Body of pancreas (tissue), 4 donors: ENCODE results near the gene CDX1.

Source experiments
- POLR2A ChIP-seq, 3 donors: fragments of 450-650 bp; IDR thresholded peaks; one replicate each; pipeline ENCODE4 v1.6.1; 2016; ENCODE audit warnings: antibody characterized with exemption in 3 of 3, mild to moderate bottlenecking in 2 of 3
- TF ChIP-seq, protein P1 (sequence below), 7 experiments: fragments of 450-650 bp in 4 of 7; fragments of 200-600 bp in 3 of 7; sonication (generic) in 3 of 7; IDR thresholded peaks; one replicate each; pipeline ENCODE4 v1.5.1; 2016 to 2019; ENCODE audit warnings: antibody characterized with exemption in 7 of 7

DNA sequence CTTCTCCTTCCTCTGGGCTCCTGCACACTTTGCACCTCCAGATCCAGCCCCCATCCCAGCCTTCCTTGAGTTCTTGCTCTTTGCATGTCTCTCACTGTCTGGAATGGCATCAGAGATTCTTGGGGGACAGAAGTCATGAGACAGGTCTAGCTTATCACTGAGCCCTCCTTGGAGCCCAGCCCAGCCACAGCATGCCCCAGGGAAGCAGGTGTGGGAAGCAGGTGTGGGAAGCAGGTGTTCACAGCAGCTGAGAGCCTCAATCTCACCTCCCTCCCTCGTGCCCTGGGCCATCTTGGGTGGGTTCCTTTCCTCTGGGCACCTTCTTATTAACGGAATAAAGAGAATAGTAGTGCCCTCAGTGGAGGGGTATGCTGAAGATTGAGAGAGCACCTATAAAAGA lies 50.5 kb downstream of the CDX1 start:
- no peak for TF ChIP-seq POLR2A (IDR thresholded peaks at IDR 0.05)
- TF ChIP-seq, protein P1, sequence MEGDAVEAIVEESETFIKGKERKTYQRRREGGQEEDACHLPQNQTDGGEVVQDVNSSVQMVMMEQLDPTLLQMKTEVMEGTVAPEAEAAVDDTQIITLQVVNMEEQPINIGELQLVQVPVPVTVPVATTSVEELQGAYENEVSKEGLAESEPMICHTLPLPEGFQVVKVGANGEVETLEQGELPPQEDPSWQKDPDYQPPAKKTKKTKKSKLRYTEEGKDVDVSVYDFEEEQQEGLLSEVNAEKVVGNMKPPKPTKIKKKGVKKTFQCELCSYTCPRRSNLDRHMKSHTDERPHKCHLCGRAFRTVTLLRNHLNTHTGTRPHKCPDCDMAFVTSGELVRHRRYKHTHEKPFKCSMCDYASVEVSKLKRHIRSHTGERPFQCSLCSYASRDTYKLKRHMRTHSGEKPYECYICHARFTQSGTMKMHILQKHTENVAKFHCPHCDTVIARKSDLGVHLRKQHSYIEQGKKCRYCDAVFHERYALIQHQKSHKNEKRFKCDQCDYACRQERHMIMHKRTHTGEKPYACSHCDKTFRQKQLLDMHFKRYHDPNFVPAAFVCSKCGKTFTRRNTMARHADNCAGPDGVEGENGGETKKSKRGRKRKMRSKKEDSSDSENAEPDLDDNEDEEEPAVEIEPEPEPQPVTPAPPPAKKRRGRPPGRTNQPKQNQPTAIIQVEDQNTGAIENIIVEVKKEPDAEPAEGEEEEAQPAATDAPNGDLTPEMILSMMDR (IDR thresholded peaks at IDR 0.05), result no peak
